NCI-H2171 (cell line): ENCODE data around the gene WNT6.
"Not testable (repeated sequence)": the region's sequence is repeated elsewhere in the genome, so short reads cannot be mapped to it uniquely, and the experiment has no call there.

Source experiments
- DNase-seq: peaks from one replicate; lab custom pipeline; 2025; lab: John Stamatoyannopoulos, UW

The WNT6 gene

GRCh38 chr2:218830526-218831306 is 28.9 kb upstream of the WNT6 start:
- DNase-seq = no peak

- no peak for DNase-seq
Measured at GRCh38 chr2:218831378-218831990, 28.1 kb upstream of the WNT6 start, which contains the start of gene PRKAG3. TSS of gene PRKAG3 (minus strand) at chr2:218831803.

GRCh38 chr2:218832081-218832480 is 27.5 kb upstream of the WNT6 start:
- DNase-seq = no peak

GRCh38 chr2:218832520-218832919 is 27.1 kb upstream of the WNT6 start:
- DNase-seq = no peak

GRCh38 chr2:218833023-218833609 is 26.5 kb upstream of the WNT6 start:
- DNase-seq = no peak

GRCh38 chr2:218834685-218835084 is 24.9 kb upstream of the WNT6 start:
- no peak for DNase-seq

GRCh38 chr2:218837495-218837894 is 22.1 kb upstream of the WNT6 start:
- no peak for DNase-seq

GRCh38 chr2:218839430-218839829 is 20.2 kb upstream of the WNT6 start:
- no peak for DNase-seq

GRCh38 chr2:218839888-218840287 is 19.7 kb upstream of the WNT6 start:
- no peak for DNase-seq

GRCh38 chr2:218844334-218844733 is 15.3 kb upstream of the WNT6 start:
- not testable (repeated sequence) for DNase-seq

- DNase-seq = not testable (repeated sequence)
Measured at GRCh38 chr2:218846963-218847362, 12.6 kb upstream of the WNT6 start.

GRCh38 chr2:218849721-218850120 is 9.9 kb upstream of the WNT6 start:
- no peak for DNase-seq

GRCh38 chr2:218850796-218851195 is 8.8 kb upstream of the WNT6 start:
- no peak for DNase-seq

GRCh38 chr2:218851286-218851685 is 8.3 kb upstream of the WNT6 start:
- DNase-seq = no peak

- peak; percentile 48 for DNase-seq
Measured at GRCh38 chr2:218852911-218853667, 6.5 kb upstream of the WNT6 start.

GRCh38 chr2:218853766-218854165 is 5.8 kb upstream of the WNT6 start:
- DNase-seq = peak; percentile 10

- DNase-seq = no peak
Measured at GRCh38 chr2:218854860-218855259, 4.7 kb upstream of the WNT6 start.

- DNase-seq = peak; percentile 20
Measured at GRCh38 chr2:218855305-218856166, 4.1 kb upstream of the WNT6 start.

- no peak for DNase-seq
Measured at GRCh38 chr2:218856167-218856895, 3.3 kb upstream of the WNT6 start.

GRCh38 chr2:218856896-218857243 is 2.7 kb upstream of the WNT6 start:
- no peak for DNase-seq
